Measurements from ENCODE around the gene SCIN.
"Not testable (repeated sequence)": the region's sequence is repeated elsewhere in the genome, so short reads cannot be mapped to it uniquely, and the experiment has no call there.

The SCIN gene

DNA sequence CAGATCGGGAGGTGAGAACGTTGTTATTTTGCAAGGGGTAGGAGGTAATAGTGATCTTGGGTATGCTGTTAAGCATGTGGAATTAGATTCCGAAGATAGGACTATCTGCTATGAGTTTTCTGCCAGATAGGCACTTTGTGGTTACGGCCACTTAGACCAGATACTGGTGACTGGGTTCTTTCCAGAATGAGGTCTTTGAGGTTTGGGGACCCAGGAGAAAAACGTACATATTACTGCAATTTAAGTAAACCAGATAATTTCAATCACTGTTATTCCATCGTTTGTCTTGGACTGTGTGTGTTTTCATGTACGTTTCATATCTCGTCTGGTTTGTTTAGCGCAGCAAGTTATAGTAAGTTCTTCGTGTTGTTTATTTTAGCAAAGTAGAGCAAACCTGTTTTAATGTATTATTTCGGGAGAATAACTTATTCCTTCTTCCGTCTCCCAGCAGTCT is 117.2 kb downstream of the SCIN start:
- no peak for DNase-seq (ENCODE audit: low spot score)

- not testable (repeated sequence) for DNase-seq (ENCODE audit: low spot score)
Measured at GRCh38 chr7:12688485-12689170, 118.1 kb downstream of the SCIN start.

DNA sequence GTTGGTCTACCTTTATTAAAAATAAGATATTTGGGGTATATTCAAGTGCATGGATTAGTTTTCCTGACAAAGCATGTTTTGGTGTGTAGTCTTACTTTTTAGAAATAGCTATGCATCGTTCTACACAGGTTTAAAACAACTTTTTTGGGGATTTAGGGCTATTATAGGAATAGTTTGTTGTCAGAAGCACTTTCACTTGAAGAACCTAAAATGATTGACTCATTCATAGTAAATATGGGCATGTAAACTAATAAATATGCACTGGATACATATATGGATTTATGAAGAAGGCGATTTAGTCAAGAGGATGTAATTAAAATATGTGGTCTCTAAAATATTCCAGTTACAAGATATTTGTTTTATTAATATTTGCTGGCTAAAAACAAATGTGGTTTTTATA is 118.9 kb downstream of the SCIN start:
- DNase-seq (ENCODE audit: low spot score), result no peak

GRCh38 chr7:12690041-12690878 is 119.7 kb downstream of the SCIN start:
- DNase-seq (ENCODE audit: low spot score), result no peak

GRCh38 chr7:12691388-12691787 is 120.9 kb downstream of the SCIN start:
- DNase-seq (ENCODE audit: low spot score), result not testable (repeated sequence)

DNA sequence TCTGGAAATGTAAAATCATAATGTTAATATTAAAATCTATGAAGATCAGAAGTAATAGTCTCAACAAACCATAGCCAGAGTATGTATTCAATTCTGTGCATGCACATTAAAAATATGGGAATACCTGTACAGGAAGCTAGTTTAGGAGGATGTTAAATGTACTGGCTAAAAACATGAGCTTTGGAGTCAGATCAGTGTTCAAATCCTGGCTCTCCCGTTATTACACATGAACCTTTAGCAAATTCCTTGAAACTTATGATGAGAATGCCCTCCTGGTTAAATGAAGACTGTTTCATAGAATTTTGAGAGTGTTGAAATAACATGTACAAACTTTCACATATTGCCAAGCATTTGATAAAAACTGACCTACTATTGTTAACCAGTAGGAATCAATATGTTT is 121.5 kb downstream of the SCIN start:
- DNase-seq (ENCODE audit: low spot score), result no peak

- no peak for DNase-seq (ENCODE audit: low spot score)
Measured at GRCh38 chr7:12692479-12693259, 122.1 kb downstream of the SCIN start.

DNA sequence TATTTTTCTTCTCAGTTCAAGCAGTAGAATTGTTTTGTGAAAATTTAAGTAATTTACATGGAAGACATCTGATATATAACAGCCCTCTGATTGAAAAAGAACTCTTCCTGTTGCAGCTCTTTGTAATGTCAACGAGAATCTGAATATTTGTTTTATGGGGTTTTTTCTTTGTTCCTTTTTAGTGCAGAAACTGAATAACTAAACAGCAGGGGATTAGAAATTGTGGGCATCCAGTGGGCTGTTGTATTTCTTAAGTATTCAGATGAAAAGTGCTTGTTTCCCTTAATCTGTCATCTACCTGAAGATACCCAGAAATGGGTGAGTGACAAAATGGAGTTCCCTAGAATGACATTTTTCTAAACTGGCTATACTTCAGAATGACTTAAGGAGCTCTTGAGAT is 124.3 kb downstream of the SCIN start:
- no peak for DNase-seq (ENCODE audit: low spot score)

- DNase-seq (ENCODE audit: low spot score), result no peak
Measured at GRCh38 chr7:12695965-12696364, 125.4 kb downstream of the SCIN start.

GRCh38 chr7:12699299-12699698 is 128.8 kb downstream of the SCIN start:
- no peak for DNase-seq (ENCODE audit: low spot score)

- DNase-seq (ENCODE audit: low spot score), result no peak
Measured at GRCh38 chr7:12701433-12701832, 130.9 kb downstream of the SCIN start.

DNA sequence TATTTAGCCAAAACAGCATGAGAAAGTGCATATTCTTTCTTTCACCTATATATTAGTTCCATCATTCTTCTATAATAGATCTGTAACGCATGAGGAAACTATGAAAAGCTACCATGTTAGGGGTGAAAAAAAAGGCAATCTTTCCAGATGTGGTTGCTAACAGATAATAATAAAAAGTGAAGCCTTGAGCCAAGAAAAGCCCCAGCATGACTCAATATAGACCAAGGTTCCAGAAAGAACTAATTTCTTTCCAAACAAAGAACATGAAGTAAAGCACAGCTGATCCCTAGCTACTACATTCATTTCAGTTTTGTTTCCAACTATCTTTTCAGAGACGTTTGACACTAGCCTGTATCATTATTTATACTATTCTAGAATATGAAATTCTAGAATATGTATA is 133.4 kb downstream of the SCIN start:
- DNase-seq (ENCODE audit: low spot score), result no peak

DNA sequence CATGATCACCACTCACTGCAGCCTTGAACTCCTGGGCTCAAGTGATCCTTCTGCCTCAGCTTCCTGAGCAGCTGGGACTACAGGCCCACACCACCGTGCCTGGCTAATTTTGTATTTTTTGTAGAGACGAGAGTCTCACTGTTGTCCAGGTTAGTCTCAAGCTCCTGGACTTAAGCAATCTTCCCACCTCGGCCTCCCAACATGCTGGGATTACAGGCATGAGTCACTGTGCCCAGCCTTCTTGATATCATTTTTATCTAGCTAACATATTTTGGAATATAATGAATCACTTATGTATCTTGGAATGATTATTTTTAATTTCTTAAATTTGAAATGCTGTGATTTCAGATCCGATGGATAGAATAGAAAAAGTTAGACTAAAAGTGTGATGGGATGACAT is 135.4 kb downstream of the SCIN start:
- no peak for DNase-seq (ENCODE audit: low spot score)

GRCh38 chr7:12706900-12707536 is 136.5 kb downstream of the SCIN start:
- DNase-seq (ENCODE audit: low spot score), result no peak

DNA sequence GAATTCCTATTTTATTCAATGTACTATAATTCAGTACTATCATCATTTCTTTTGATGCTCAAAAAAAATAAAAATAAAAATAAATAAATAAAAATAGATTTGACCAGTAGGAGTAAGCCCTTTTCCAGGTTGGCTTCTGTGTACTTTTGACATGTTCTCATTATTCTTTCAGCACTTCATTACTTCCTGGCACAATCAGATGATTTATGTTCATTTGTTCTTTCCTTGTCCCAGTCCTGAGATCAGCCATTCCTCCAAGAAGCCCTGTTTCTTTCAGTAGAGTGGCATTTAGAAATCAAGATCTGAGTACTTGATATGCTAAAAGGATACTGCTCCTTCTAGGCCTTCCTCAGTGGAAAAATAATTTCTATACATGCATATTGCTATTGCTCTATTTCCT is 137.8 kb downstream of the SCIN start:
- no peak for DNase-seq (ENCODE audit: low spot score)
